Measurements from ENCODE around the gene CCNG2. TPM values are rescaled to one million over a fixed set of nuclear protein-coding genes. Genes with fewer than 3 reads are reported as not detected.

The CCNG2 gene
- total and polyA plus RNA-seq, 2 of the 13 experiments (the other 11 are each of a cell fraction or from before 2014, with no cell fraction given): 3.9 to 11.5 TPM

DNA sequence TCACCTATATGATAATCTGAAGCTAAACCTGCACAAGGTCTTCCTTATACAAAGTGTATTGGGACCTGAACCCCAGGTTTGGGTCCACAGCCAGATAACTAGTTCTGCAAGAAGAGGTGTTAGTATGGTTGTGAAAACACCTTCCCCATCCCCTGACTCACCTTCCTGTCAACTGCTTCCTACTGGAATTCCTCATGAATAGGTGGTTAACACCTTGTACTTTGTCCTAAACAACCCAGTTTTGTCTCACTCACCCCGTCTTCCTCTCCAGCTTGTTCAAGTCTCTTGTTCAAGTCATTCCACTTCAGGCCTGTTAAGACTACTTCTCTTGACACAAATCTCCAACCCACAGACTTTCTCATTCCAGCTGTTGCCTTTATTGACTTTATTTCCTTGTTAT, 45.5 kb downstream of the CCNG2 start (continued):
- TF ChIP-seq, protein P1, sequence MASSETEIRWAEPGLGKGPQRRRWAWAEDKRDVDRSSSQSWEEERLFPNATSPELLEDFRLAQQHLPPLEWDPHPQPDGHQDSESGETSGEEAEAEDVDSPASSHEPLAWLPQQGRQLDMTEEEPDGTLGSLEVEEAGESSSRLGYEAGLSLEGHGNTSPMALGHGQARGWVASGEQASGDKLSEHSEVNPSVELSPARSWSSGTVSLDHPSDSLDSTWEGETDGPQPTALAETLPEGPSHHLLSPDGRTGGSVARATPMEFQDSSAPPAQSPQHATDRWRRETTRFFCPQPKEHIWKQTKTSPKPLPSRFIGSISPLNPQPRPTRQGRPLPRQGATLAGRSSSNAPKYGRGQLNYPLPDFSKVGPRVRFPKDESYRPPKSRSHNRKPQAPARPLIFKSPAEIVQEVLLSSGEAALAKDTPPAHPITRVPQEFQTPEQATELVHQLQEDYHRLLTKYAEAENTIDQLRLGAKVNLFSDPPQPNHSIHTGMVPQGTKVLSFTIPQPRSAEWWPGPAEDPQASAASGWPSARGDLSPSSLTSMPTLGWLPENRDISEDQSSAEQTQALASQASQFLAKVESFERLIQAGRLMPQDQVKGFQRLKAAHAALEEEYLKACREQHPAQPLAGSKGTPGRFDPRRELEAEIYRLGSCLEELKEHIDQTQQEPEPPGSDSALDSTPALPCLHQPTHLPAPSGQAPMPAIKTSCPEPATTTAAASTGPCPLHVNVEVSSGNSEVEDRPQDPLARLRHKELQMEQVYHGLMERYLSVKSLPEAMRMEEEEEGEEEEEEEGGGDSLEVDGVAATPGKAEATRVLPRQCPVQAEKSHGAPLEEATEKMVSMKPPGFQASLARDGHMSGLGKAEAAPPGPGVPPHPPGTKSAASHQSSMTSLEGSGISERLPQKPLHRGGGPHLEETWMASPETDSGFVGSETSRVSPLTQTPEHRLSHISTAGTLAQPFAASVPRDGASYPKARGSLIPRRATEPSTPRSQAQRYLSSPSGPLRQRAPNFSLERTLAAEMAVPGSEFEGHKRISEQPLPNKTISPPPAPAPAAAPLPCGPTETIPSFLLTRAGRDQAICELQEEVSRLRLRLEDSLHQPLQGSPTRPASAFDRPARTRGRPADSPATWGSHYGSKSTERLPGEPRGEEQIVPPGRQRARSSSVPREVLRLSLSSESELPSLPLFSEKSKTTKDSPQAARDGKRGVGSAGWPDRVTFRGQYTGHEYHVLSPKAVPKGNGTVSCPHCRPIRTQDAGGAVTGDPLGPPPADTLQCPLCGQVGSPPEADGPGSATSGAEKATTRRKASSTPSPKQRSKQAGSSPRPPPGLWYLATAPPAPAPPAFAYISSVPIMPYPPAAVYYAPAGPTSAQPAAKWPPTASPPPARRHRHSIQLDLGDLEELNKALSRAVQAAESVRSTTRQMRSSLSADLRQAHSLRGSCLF (CRISPR knock-in tag; IDR thresholded peaks at IDR 0.05; ENCODE audit: borderline replicate concordance): no peak
- TF ChIP-seq ATF7 (IDR thresholded peaks at IDR 0.05) (no peak), ATF7 (CRISPR knock-in tag; IDR thresholded peaks at IDR 0.05) (no peak), KAT7 (CRISPR knock-in tag; IDR thresholded peaks at IDR 0.05; ENCODE audit: borderline replicate concordance) (no peak), ZNF629 (CRISPR knock-in tag; conservative IDR thresholded peaks at IDR 0.05) (no peak)
- TF ChIP-seq, protein P2, sequence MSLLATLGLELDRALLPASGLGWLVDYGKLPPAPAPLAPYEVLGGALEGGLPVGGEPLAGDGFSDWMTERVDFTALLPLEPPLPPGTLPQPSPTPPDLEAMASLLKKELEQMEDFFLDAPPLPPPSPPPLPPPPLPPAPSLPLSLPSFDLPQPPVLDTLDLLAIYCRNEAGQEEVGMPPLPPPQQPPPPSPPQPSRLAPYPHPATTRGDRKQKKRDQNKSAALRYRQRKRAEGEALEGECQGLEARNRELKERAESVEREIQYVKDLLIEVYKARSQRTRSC (CRISPR knock-in tag; IDR thresholded peaks at IDR 0.05; ENCODE audit: low read depth): no peak

All from HepG2 (cell line).